Astrocyte (in vitro differentiated cells and primary cell): ENCODE measurements around the gene PON1. TPM values are rescaled to one million over a fixed set of nuclear protein-coding genes. Genes with fewer than 3 reads are reported as not detected.

Source experiments
- DNase-seq: peaks from one replicate; pipeline ENCODE4 v3.0.0-alpha.2; 2010; ENCODE audit warnings: low read depth
- FAIRE-seq: peaks from 2 replicates; lab custom pipeline; 2011; peaks lifted over from hg19 to GRCh38; lab: Jason Lieb, UNC
- H2AFZ ChIP-seq: 2 replicates; pipeline ENCODE4 v1.6.0; 2012; ENCODE audit warnings: low read depth, low read length, inconsistent platforms
- H3K27ac ChIP-seq: 2 replicates; pipeline ENCODE4 v1.5.1; 2011; ENCODE audit warnings: low read depth, low read length, inconsistent platforms
- H3K27me3 ChIP-seq: 2 replicates; pipeline ENCODE4 v1.6.0; 2011; ENCODE audit warnings: low read length, inconsistent platforms; ENCODE audit not compliant: insufficient read depth
- H3K36me3 ChIP-seq: 2 replicates; pipeline ENCODE4 v1.5.1; 2011; ENCODE audit warnings: low read length, inconsistent platforms; ENCODE audit not compliant: insufficient read depth
- H3K4me1 ChIP-seq: 2 replicates; pipeline ENCODE4 v1.5.1; 2011; ENCODE audit warnings: low read length, inconsistent platforms; ENCODE audit not compliant: insufficient read depth
- H3K4me2 ChIP-seq: 2 replicates; pipeline ENCODE4 v1.6.0; 2012; ENCODE audit warnings: low read length, inconsistent platforms
- H3K4me3 ChIP-seq: 2 replicates; pipeline ENCODE4 v1.5.1; 2011; ENCODE audit warnings: low read depth, mild to moderate bottlenecking, low read length, inconsistent platforms; ENCODE audit not compliant: insufficient read depth
- H3K79me2 ChIP-seq: 2 replicates; pipeline ENCODE4 v1.6.0; 2012; ENCODE audit warnings: mild to moderate bottlenecking, low read length, inconsistent platforms; ENCODE audit not compliant: insufficient read depth
- H3K9ac ChIP-seq: 2 replicates; pipeline ENCODE4 v1.6.0; 2012; ENCODE audit warnings: mild to moderate bottlenecking, low read length, inconsistent platforms
- H3K9me3 ChIP-seq: 2 replicates; pipeline ENCODE4 v1.5.1; 2012; ENCODE audit warnings: low read depth, mild to moderate bottlenecking, low read length, inconsistent platforms; ENCODE audit not compliant: insufficient read depth
- H4K20me1 ChIP-seq: 2 replicates; pipeline ENCODE4 v1.6.0; 2012; ENCODE audit warnings: low read length, inconsistent platforms; ENCODE audit not compliant: insufficient read depth
- H3K27ac Mint-ChIP-seq: one replicate; pipeline ENCODE4 v1.8.0; 2021; ENCODE audit warnings: mild to moderate bottlenecking, mixed read lengths; ENCODE audit not compliant: unreplicated experiment
- H3K27me3 Mint-ChIP-seq: one replicate; pipeline ENCODE4 v1.8.0; 2021; ENCODE audit warnings: low read depth, mixed read lengths; ENCODE audit not compliant: unreplicated experiment
- H3K36me3 Mint-ChIP-seq: one replicate; pipeline ENCODE4 v1.8.0; 2021; ENCODE audit warnings: low read depth, mixed read lengths; ENCODE audit not compliant: unreplicated experiment
- H3K4me1 Mint-ChIP-seq: one replicate; pipeline ENCODE4 v1.8.0; 2021; ENCODE audit warnings: low read depth, mixed read lengths; ENCODE audit not compliant: unreplicated experiment
- H3K4me3 Mint-ChIP-seq: one replicate; pipeline ENCODE4 v1.8.0; 2021; ENCODE audit warnings: mild to moderate bottlenecking, moderate library complexity, mixed read lengths; ENCODE audit not compliant: unreplicated experiment
- H3K9me3 Mint-ChIP-seq: one replicate; pipeline ENCODE4 v1.8.0; 2021; ENCODE audit warnings: mild to moderate bottlenecking, mixed read lengths; ENCODE audit not compliant: unreplicated experiment
- EZH2 ChIP-seq: IDR thresholded peaks from 2 replicates; pipeline ENCODE4 v1.6.1; 2012; ENCODE audit warnings: mild to moderate bottlenecking, low read length, inconsistent platforms; ENCODE audit not compliant: insufficient read depth
- total RNA-seq: library from RNA; stranded (reverse); gene quantifications from 2 replicates; pipeline ENCODE4 v1.2.1, GENCODE V29; 2021
- TF ChIP-seq, protein P1 (sequence below): IDR thresholded peaks from 2 replicates; pipeline ENCODE4 v1.5.1; 2011; ENCODE audit warnings: low read depth, mild to moderate bottlenecking, inconsistent platforms, low read length, moderate library complexity; ENCODE audit not compliant: insufficient read depth

PON1 gene
- total RNA-seq, 1 donor from 2014 or later, result 1.00 TPM

DNA sequence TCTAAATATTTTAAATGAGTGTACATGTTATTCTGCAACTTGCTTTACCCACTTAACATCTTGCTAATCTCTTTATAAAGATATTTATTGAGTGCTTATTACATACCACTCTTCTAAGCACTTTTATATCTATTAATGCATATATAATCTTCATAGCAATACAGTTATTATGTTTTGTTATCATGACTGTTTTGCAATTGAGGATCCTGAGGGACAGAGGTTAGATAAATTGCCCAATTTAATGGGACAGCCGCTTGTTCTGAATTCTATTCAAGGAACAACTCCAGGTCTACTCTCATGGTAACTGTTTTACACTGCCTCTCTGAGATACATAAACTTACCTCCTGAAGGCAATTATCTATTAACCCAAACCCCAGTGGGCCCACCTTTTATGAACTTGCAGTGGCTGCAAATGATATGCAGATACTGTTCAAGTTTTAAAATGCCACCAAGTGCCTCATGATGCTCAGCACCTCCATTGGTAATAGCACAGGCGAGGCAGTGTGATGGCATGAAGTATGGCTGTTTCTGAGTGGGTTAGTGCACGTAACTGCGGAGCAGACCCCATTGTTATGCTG, 60.5 kb downstream of the PON1 start:
- peak overlapping the region; percentile 31 for H3K4me2 ChIP-seq
- Mint-ChIP-seq H3K4me3 (no peak overlapping the region), H3K4me1 (peaks cover 10% of the 10 kb centered on the region), H3K27ac (no peak overlapping the region), H3K9me3 (no peaks in the 10 kb centered on the region), H3K27me3 (no peaks in the 10 kb centered on the region), H3K36me3 (no peaks in the 10 kb centered on the region)
- no peak overlapping the region for H3K4me3 ChIP-seq
- no peaks in the 10 kb centered on the region for H3K36me3 ChIP-seq
- no peak for FAIRE-seq
- TF ChIP-seq EZH2, result no peak
- TF ChIP-seq, protein P1, sequence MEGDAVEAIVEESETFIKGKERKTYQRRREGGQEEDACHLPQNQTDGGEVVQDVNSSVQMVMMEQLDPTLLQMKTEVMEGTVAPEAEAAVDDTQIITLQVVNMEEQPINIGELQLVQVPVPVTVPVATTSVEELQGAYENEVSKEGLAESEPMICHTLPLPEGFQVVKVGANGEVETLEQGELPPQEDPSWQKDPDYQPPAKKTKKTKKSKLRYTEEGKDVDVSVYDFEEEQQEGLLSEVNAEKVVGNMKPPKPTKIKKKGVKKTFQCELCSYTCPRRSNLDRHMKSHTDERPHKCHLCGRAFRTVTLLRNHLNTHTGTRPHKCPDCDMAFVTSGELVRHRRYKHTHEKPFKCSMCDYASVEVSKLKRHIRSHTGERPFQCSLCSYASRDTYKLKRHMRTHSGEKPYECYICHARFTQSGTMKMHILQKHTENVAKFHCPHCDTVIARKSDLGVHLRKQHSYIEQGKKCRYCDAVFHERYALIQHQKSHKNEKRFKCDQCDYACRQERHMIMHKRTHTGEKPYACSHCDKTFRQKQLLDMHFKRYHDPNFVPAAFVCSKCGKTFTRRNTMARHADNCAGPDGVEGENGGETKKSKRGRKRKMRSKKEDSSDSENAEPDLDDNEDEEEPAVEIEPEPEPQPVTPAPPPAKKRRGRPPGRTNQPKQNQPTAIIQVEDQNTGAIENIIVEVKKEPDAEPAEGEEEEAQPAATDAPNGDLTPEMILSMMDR, result no peak
- DNase-seq, result no peak
- no peak overlapping the region for H3K9ac ChIP-seq
- no peaks in the 10 kb centered on the region for H3K4me1 ChIP-seq
- H3K79me2 ChIP-seq, result no peaks in the 10 kb centered on the region
- no peaks in the 10 kb centered on the region for H3K27me3 ChIP-seq
- H3K27ac ChIP-seq, result no peak overlapping the region
- H4K20me1 ChIP-seq, result no peaks in the 10 kb centered on the region
- no peak overlapping the region for H2AFZ ChIP-seq
- no peaks in the 10 kb centered on the region for H3K9me3 ChIP-seq

DNA sequence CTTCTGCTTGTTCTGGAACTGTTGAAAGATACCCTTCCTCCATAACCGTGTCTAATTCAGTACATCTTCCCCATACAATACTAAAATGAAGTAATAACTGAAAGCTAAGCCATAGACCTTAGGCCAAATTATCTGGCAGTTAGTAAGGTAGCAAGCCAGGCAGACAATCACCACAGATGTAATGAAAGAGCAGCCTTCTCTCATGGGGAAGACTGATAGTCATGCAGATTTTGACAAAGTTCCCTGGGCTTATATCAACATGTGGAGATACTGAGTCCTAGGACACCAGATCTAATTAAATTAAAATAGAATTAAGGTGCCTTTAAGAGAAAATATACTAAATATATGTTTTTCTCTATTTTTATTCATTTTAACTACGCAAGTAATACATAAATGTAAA, 61.5 kb downstream of the PON1 start:
- FAIRE-seq (no peak), DNase-seq (no peak)
- H3K4me1 Mint-ChIP-seq, result peaks cover 10% of the 10 kb centered on the region
- Histone ChIP-seq H3K27ac (no peak overlapping the region), H3K4me2 (no peak overlapping the region), H4K20me1 (no peaks in the 10 kb centered on the region), H3K79me2 (no peaks in the 10 kb centered on the region), H2AFZ (no peak overlapping the region), H3K36me3 (no peaks in the 10 kb centered on the region), H3K27me3 (no peaks in the 10 kb centered on the region), H3K4me1 (no peaks in the 10 kb centered on the region), H3K4me3 (no peak overlapping the region), H3K9me3 (no peaks in the 10 kb centered on the region), H3K9ac (no peak overlapping the region)
- H3K4me3 Mint-ChIP-seq, result no peak overlapping the region
- H3K9me3 Mint-ChIP-seq, result no peaks in the 10 kb centered on the region
- no peaks in the 10 kb centered on the region for H3K27me3 Mint-ChIP-seq
- TF ChIP-seq, protein P1, result no peak
- TF ChIP-seq EZH2, result no peak
- H3K27ac Mint-ChIP-seq, result no peak overlapping the region
- H3K36me3 Mint-ChIP-seq, result no peaks in the 10 kb centered on the region

DNA sequence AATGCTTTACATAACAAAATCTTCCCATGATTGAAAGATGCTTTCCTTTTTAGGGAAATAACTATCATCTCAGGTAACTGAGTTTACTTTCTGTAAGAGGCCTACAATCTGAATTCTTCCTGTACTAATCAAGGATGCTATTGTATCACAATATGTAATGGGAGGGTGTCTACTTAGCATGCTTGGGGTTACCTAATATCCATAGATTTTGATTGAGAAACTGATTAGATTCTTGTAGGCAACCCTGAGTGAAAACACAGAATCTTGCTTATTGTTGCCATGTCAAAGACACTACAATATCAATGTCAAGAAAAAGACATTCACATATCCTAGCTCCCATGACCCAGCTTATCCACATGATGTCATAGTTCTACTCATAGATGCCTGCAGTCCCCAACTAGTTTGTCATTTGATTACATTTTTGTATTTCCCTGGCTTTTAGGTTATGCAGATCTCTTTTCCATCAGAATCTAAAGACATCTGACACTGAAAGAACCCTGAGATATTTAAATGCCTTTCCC, 62.4 kb downstream of the PON1 start:
- no peak overlapping the region for H3K27ac ChIP-seq
- no peak overlapping the region for H3K9ac ChIP-seq
- no peak overlapping the region for H3K4me3 Mint-ChIP-seq
- peaks cover 5% of the 10 kb centered on the region for H3K4me1 Mint-ChIP-seq
- H3K36me3 ChIP-seq, result no peaks in the 10 kb centered on the region
- H3K4me3 ChIP-seq, result no peak overlapping the region
- no peak for DNase-seq
- TF ChIP-seq, protein P1, result no peak
- TF ChIP-seq EZH2, result no peak
- no peak overlapping the region for H3K4me2 ChIP-seq
- H3K27ac Mint-ChIP-seq, result no peak overlapping the region
- no peak for FAIRE-seq
- H3K79me2 ChIP-seq, result no peaks in the 10 kb centered on the region
- no peaks in the 10 kb centered on the region for H4K20me1 ChIP-seq
- no peaks in the 10 kb centered on the region for H3K4me1 ChIP-seq
- H3K9me3 ChIP-seq, result no peaks in the 10 kb centered on the region
- H3K27me3 Mint-ChIP-seq, result no peaks in the 10 kb centered on the region
- H2AFZ ChIP-seq, result no peak overlapping the region
- H3K27me3 ChIP-seq, result no peaks in the 10 kb centered on the region
- no peaks in the 10 kb centered on the region for H3K9me3 Mint-ChIP-seq
- H3K36me3 Mint-ChIP-seq, result no peaks in the 10 kb centered on the region
